CMK (cell line): Measurements from ENCODE around the gene SORBS1.

Source experiments
- DNase-seq: peaks from one replicate; pipeline ENCODE4 v3.0.0-alpha.2; 2010; ENCODE audit warnings: low read depth

Gene SORBS1

DNA sequence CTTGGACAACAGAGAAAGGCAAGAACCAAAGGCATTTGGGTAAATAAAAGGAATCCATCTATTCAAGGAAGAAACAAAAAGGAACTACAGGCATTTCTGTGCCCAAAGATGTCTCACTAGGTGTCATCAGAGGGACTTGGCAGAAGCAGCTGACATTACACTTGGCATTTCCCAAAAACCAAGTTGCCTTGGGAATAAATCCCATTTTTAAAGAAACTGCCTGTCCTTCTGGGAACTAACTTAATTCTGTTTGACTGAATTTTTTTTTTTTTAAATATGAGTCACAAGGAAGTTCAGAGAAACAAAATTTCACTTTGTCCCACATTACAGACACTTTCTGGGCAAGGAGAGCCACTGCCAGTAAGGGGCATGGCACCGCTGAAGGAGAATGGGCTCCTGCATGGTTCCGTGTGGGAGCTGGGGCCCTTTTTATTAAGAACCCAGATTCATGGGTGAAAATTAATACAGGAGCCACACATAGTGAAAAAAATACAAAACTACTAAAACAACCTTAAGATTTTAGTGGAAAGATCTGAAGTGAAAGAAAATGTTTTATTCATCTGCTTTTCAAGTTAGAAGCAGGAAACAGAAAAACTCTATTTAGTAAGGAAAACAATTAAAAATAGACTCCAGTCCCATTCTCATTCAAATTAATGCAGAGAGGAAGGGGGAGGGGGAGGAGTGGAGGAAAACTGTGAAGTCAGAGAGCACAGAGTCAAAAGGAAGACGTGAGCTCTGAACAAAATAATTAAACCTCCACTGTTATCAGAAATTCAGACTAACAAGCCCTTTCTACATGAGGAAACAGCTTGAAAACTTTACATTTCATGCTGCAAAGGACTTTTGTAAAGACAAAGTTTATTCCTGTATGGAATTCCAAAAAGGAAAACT lies 151.9 kb downstream of the SORBS1 start:
- no peak for DNase-seq

DNA sequence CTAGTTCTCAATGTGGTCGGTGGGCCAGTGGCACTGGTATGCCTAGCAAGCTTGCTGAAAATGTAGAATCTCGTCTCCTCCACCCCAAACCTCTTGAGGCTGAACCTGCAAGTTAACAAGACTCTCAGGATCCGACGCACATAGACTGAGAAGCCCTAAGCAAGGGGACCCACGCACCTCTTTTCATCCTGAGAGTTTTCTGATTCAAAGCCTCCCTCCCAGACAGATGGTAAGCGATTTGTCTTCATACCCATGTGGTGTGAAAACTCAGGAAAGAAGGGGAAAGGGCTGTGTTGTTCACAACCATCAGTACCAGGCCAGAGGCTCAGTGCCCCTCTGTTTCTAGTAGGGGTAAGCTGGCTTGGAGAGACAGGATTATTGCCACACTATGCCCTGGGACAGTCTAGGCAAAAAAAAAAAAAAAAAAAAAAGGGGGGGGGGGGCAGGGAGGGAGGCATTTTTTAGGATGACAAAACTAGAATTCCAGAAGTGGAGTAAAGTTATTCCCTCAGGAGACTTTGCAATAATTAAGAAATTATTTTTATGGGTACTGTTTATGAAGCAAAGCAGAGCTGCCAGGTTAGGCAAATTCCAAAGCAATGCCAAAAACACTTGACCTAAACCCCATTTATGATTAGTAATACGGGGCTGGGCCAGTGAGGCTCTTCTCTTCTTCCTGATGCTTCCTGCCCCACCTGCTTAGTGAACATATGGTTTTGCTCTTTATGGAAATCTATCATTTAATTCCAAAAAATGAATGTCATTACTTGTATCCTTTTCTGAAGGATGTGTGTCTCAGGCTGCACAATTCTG lies 152.8 kb downstream of the SORBS1 start:
- no peak for DNase-seq

DNA sequence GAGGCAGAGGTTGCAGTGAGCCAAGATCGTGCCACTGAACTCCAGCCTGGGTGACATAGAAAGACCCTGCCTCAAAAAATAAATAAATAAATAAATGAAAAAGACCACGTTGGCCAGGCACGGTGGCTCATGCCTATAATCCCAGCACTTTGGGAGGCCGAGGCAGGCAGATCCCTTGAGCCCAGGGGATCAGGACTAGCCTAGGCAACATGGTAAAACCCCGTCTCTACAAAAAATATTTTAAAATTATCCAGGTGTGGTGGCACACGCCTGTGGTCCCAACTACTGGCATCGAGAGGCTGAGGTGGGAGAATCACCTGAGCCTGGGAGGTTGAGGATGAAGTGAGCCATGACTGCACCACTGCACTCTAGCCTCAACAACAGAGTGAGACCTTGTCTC lies 153.6 kb downstream of the SORBS1 start:
- DNase-seq = no peak

DNA sequence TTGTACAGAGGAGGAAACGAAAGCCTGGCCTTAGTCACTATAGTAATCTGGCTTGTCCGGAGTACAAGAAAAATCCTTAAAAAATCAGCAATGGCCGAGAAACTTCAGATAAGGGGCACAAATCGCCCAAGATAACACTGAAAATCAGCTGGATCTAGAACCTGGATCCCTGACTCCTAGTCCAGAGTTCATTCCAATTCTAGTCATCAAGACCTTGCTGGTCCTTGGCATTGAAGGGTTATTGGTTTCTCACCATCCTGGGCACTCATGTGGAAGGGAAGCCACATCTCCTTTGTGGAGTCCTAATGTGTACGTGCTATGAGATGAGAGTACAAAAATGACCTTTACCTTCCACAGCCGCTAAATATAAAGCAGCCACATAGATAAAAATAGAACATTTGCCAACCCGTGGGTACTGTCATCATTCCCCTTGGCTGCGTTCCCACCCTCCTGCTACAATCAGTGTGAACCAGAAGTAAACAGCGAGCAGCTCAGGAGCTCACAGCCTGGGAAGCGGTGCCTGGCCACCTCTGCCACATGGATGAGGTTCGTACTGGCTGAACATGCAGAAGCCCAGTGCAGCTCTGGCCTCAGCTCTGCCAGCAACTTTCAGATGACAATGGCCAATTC lies 154.4 kb downstream of the SORBS1 start:
- no peak for DNase-seq

DNA sequence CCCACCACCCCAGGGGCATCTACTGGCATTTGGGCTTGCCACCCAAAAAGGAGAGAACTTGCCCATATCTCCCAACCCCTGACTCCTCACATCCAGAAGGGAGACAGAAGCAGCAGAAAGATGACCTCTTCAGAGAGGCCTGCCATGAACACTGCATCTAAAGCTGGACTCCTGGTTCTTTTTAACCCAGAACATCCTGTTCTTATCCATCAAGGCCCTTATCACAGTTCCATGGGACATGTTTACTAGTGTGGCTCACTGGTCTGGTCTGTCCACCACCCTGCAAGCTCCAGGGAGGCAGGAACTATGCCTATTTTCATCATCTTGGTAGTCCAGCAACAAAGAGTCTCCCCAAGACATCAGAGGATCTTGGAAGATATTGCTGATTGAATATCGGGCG lies 155.5 kb downstream of the SORBS1 start:
- DNase-seq = no peak

DNA sequence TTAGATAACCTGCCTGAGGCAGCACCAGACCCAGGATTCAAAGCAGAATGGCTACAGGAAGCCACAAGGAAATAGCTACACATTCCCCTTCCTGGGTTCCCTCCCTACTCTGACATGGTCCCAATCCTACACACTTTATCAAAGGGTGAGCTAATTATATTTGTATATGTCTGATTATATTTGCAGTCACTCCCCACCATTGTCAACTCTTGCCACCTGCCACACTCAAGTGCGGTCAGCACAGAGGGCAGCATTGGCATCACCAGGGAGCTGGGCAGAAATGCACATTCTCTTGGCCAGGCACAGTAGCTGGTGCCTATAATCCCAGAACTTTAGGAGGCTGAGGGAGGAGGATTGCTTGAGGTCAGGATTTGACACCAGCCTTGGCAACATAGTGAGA lies 156.3 kb downstream of the SORBS1 start:
- DNase-seq = no peak

DNA sequence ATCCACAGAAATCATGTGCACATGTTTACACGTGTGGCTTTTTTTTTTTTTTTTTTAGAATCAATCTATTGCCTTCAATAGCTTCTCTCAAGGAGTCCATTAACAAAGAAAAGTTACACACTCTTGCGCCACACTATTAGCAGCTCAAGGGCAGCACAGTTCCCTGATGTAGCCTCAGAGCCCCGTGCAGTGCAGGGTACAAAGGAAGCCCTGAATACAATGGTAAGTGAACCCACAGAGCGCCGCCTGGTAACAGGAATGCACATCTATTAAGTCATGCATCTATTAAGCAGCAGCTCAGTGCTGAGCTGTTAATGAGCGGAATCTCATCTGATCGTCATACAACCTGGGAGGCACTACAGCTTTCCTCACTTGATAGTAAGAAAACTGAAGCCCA lies 156.7 kb downstream of the SORBS1 start:
- no peak for DNase-seq

DNA sequence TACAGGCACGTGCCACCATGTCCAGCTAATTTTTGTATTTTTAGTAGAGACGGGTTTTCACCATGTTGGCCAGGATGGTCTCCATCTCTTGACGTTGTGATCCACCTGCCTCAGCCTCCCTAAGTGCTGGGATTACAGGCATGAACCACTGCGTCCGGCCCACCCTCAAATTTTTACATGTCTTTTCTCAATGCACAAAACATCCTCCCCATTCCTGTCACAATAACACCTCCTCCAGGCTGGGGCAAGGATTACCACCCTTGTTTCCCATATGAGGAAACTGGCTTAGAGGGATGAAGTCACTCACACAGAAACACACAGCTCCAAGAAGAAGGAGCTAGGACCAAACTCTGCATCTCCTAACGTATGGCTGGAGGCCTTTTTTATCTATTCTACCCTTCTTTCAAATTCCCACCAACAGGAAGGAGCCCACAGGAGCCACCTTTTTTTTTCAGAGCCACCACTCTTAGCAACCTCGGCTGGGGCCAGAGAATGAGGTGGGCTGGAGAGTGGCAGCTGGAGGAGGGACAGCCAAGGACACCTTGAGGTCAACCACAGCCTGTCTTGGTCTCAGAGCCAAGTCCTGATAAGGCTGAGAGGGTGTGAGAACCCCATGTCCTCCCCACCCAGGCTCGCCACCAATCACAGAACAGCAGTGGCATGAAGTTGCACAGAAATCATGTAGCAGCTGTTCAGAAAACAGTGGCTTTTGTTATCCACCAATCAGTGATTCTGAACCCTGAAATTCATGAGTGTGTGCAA lies 157.3 kb downstream of the SORBS1 start:
- no peak for DNase-seq

DNA sequence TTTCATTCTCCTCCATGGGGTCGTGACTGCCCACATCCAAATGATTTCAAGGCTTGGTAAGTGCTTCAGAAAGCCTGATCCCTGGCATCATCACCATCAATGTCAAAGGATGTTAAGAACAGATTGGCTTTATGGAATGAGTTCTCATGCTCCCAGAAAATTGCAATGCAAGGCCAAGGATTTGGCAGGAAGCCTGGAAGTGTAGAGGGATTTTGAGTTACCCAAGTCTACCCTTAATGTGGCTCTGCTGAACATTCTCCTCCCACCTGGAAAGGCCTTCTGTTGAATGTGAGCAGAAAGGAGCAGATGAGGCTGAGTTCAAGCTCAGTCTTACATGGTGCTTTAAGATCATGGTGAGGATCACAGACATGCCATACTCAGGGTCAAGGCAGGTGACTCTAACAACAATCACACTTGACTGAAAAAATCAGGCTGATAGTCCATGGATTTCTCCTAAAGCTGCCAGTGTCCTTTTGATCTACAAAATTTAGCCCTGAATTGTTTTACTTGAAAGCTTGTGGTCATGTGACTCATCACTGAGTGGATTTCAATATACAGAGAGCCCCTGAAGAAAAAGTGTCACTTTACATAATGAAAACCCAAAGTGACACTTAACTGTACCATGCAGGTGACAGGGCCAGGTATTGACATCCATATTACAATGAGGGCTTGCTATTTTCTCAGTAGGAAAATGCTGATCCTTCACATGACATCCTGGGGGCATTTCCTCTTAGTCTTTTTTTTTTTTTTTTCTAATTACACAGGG lies 159.3 kb downstream of the SORBS1 start:
- DNase-seq = no peak

DNA sequence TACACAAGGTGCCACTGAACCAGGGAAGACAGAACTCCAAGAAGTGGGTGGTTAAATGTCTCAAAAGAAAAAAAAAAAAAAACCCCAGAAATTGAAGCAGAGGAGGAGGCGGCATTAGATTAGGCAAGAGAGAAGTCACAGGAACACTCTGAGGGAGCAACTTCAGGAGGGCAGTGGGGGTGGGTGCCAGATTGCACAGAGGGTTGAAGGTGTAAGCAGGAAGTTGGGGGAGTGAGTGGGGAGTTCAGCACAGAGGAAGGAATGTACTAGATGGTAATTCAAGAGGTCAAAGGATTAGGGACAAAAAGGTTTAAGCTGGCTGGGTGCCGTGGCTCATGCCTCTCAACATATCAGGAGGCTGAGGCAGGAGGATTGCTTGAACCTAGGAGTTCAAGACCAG lies 160.4 kb downstream of the SORBS1 start:
- DNase-seq = no peak

DNA sequence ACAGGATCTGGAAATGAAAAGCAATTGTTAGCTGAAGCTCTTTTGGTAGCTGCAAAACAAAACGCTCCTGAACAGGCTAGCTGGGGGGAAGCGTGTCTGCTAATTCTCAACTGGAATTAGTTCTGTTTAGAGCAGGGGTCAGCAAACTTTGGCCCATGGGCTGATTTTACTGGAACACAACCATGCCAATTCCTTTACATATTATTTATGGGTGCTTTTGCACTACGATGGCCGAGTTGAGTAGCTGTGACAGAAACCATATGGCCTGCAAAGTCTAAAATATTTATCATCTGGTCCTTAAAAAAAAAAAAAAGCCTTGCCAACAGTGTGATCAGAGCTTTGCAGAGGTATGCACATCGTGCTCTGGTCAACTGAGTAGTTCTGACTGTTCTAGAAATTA lies 162.0 kb downstream of the SORBS1 start:
- no peak for DNase-seq

DNA sequence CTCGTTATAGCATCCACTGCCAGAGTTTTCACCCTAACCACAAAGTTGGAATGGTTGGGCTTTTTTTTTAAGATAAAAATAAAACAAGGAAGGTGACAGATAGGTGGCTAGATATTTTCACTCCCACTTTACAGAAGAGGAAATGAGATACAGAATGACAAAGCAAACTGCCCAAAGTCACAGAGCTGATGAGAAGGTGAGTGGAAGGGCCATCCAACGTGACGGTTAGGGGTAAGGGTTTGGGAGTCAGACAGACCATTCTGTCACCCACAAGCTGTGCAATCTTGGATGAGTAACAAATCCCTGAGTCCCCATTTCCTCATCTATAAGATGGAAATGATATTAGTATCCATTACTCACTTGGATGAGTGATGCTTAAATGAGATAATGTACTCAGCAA lies 163.4 kb downstream of the SORBS1 start:
- no peak for DNase-seq

DNA sequence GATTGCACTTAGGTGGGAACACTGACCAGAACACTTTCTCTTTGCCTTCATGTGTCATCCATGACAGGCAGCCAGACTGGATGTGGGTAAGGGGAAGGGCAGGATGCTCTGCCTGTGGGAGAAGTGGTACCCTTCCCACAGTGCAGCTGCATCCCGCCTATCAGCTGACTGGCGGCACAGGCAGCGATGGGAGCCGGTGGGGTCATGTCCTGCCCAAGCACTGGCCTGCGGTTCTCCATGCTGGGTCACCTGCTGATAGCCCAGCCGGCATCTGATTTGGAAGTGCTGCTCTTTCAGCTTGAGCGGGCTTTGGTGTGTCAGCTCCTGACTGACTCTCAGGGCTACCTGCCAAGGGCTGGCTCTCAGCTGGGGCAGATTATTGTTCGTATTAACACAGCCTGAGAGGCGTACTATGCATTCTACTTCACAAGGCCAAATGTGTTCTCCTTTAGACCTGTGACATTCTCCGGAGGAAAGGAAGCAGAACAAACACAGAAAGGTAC lies 165.2 kb downstream of the SORBS1 start:
- no peak for DNase-seq

DNA sequence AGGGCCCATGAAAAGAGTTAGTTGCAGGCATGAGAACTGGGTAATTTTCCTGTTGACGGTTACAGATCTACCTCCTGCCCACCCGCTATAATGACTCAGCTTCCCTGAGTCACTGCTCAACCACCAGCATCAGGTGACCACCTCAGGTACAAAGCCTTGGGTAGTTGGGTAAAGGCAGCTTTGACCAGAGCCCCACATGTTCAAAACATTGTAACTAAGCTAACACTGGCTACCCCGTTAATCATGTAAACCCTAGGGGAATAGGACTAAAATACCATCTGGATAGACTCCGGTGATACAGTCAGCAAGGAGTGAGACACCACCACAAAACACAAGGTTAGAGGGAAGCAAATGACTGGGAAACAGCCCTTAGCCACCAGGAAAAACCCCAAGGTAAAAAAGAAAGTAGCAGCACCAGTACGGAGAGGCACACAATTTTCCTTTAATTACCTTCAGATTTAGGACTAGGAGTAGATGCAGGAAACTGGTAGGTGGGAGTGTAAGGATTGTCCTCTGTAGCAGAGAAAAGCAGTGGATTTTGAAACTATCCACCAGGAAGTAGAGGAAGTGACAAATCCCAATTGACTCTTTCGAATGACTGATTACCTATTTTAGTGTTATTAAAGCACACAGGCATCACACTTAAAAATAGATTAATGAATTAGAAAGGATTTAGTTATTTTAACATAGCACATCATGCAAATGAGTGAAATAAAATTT lies 166.8 kb downstream of the SORBS1 start:
- DNase-seq = no peak

DNA sequence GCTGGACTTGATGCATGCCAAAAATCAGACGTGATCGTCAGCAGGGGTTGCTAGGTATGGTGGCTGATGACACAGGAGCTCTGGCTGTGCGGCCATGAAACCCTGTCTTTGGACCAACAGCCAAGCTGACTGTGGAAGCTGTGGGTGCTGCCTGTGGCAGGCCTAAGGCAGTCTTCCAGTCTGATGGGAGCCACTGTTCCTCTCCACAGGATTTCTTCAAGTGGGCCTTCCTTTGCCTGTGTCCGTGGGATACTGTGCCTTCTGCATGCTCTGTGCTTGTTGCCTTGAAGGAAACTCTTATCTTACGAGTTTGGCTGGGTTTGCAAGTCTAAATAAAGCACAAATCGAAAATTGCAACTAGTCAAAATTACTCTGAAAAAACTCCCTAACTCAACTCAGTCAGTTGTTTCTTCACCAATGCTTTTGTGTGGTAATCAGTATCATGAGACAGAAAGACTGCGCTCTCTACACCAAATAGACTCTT lies 168.4 kb downstream of the SORBS1 start:
- DNase-seq = no peak

DNA sequence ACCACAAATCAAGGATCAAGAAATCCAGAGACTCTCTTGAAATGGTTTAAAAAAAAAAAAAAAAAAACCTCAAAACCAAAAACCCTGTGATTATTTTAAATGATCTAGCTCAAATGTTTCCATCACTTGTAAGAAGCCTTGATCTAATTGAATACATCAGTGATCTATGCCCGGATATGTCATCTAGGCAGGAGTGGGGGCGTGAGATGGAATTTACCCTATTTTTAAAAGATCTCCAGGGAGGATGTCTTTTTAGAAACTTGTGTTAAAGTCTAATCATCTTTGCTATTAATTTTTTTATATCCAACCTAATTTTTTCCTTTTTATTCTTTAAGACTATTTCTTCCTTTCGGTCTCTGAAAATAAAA lies 169.0 kb downstream of the SORBS1 start:
- no peak for DNase-seq

DNA sequence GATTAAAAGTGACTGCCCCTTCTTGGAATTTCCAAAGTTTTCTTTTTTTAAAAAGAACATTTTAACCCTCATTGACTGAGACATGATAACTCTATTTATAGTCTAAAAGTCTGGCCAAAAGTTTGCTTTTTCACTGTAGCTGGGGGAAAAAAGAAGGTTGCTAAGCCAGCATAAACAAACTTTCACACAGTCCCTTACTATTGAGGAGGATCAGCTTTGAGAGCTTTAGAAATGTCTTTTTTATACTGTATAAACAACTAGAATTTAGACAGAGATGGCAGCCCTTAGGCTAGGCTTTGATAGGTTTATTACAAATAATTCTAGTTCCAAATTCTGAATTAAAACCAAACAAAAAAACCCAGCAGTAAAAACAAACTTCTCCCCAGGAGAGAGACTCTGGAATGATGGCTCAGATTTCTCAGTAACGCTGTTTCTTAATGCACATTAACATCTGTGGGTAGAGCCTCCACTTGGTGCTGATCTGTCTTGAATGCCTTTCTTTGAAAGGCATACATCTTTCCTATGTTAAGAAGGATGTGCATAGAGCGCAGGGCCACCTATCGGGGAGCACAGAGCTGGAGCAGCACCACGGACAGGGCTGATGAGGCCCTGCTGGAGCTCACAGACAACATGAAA lies 169.5 kb downstream of the SORBS1 start:
- no peak for DNase-seq

DNA sequence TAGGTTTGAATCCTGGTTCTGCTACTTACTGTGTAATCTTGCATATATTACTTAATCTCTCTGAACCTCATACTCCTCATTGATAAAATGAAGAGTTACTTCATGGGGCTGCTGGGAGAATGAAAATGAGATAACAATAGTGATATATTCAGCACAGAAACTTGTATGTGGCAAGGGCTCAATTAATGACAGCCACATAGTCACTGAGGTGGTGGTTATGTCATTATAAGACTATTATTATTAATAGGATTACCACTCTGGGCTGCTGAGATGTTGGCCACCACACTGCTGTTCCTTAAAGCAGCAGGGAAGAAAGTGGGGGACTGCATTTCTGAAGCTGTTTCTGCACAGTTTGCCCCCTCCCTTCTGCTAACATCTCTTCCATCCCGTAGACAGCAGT lies 170.0 kb downstream of the SORBS1 start:
- no peak for DNase-seq

DNA sequence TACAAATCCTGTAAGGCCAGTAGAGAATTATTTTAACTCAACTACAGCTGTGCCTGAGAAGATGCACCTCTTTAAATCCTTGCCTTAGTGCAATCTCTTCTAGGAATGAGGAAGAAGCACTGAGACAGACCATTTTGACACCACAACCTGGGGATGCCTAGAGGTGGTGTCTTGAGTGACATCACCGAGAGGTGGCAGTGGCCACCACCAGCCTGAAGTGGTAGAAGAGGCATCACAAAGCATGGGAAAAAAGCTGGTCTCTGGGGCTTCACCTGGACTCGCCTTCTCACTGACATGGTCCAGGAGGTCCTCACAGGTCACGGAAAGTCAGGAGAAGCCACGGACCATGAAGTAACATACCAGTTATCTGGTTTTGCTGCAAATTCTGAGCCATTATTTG lies 171.2 kb downstream of the SORBS1 start:
- no peak for DNase-seq

DNA sequence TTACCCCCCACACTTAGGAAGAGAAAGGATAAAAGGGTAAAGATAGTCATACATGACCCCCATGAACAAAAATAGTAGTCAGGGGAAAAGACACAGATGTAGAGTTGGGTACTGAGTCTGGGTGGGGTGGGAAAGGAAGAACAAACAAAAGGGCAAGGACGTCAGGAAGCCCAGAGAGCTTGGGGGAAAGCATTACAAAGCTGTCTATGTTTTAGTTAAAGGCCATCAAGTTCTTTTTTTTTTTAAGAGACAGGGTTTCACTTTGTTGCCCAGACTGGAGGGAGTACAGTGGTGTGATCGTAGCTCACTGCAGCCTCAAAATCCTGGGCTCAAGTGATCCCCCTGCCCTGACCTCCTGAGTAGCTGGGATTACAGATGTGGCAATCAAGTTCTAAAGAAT lies 172.0 kb downstream of the SORBS1 start:
- no peak for DNase-seq
